Stimulated activated naive CD8-positive, alpha-beta T cell treated with anti-CD3 and anti-CD28 coated beads, Interleukin-15, Interleukin-2, amounts not matched to agents 100 U/mL and 50 U/mL, for 24 hours (primary cell): ENCODE measurements around the gene CD300LD.
"Not testable (repeated sequence)": the region's sequence is repeated elsewhere in the genome, so short reads cannot be mapped to it uniquely, and the experiment has no call there.

ENCODE experiments used
- ATAC-seq: fragments of 150-1000 bp; cut with Tn5 transposase; one replicate; pipeline ENCODE4 v1.10.0; 2021
- DNase-seq: peaks from one replicate; pipeline ENCODE4 v3.0.0; 2021

CD300LD gene

DNA sequence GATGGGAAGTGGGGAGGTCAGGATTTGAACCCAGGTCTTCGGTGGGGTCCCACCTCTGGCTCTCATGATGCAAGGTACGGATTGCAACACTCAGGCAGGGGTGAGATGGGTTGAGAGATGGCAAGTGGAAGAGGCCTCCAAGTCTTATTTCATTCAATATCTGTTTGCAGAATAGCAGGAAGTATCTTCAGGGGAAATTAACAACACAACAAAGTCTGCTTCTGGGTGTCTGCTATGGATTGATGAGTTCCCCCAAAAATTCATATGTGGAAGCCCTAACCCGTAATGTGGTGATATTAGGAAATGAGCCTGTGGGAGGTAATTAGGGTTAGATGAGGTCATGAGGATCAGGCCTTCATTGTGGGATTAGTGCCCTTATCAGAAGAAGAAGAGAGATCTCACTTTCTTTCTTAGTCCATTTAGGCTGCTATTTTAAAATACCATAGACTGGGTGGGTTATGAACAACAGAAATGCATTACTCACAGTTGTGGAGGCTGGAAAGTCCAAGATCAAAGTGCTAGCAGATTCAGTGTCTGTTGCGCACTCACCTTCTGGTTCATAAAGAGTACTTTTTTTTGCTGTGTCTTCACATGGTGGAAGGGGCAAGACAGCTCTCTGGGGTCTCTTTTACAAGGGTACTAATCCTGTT, 20.3 kb downstream of the CD300LD start:
- DNase-seq: no peak
- peak; percentile 37 for ATAC-seq

DNA sequence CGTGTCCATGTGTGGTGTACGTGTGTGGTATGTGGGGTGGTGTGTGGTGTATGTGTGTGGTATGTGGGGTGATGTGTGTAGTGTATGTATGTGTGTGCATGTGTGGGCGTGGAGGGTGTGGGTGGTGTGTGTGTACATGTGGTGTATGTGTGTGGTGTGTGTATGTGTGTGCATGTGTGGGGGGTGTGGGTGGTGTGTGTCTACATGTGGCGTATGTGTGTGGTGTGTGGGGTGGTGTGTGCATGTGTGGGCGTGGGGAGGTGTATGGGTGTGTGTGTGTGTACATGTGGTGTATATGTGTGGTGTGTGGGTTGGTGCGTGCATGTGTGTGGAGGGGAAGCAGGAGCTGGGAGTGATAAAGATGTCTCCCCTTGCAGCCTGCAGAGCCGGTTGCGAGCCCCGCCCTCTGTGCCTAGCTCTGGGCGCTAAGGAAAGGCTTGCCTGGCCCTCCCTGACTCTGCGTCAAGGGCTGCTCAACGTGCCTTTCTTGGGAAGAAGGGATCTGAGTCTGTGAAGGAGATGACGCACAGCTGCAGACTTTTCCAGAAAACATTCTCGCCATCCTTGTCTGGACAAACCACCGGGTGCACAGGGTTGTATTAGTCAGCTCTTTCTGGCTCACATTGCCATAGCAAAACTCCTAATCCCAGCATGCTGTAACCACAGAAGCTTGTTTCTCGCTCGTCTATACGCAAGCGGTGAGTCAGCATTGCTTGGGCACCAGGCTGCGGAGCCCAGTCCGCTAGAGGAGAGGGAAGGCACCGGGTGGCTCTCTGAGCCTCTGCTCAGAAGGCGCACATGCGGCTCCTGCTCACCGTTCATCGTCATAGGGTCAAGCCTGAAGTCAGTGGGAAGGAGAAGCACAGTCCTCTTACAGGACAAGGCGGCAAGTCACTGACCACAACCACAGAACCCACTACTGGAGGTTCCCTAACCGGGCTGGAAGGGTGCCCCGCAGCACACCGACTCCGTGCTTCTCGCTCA, 22.8 kb downstream of the CD300LD start:
- ATAC-seq (peak; percentile 78), DNase-seq (peak; percentile 49)

DNA sequence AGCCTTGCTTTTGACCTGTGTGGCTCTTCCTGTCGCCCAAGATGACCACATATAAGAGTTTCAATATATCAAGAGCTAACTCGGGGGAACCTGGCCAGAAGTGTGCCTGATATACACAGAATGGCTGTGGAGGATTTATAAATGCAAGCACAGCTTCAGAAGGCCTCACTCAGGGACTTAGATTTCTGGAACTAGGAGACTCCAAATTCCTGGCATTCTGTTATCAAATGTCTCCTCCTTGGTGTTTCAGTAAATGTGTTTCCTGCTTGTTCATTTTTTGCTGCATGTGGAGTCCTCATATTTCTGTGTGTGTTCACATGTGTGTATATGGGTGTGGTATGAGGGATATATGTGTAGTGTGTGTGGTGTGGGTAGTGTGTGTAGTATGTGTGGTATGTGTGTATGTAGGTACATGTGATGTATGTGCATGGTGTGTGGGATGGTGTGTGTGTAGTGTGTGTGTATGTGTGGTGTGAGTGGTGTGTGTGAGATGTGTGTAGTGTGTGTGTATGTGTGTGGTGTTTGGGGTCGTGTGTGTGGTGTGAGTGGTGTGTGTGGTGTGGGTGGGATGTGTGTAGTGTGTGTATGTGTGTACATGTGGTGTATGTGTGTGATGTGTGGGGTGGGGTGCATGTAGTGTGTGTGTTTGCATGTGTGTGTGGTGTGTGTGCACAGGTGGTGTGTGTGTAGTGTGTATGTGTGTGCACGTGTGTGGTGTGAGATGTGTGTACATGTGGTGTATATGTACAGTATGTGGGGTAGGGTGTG, 23.8 kb downstream of the CD300LD start:
- ATAC-seq (no peak), DNase-seq (no peak)

DNA sequence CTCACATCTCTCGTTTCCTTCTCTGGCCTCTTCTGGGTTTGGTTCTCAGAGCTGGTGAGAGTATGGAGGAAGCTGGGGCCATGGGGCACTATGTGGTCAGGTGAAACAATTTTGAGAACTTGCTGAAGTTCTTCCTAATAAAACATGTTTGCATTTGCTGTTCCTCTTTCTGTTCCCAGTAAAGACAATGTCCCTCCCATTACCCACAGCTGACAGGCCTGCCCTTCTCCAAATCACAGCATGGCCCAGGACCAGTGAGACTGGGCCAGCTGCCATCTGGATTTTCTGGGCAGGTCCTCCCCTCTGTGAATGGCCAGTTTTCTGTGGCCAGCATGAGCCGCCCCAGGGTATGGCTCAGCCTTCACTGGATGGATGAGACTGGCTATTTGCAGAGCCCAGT, 24.7 kb downstream of the CD300LD start, which contains the start of gene CD300H:
Gene CD300H (minus strand): TSS at position 113 of the 400 bp plus-strand sequence.
- DNase-seq (no peak), ATAC-seq (no peak)

DNA sequence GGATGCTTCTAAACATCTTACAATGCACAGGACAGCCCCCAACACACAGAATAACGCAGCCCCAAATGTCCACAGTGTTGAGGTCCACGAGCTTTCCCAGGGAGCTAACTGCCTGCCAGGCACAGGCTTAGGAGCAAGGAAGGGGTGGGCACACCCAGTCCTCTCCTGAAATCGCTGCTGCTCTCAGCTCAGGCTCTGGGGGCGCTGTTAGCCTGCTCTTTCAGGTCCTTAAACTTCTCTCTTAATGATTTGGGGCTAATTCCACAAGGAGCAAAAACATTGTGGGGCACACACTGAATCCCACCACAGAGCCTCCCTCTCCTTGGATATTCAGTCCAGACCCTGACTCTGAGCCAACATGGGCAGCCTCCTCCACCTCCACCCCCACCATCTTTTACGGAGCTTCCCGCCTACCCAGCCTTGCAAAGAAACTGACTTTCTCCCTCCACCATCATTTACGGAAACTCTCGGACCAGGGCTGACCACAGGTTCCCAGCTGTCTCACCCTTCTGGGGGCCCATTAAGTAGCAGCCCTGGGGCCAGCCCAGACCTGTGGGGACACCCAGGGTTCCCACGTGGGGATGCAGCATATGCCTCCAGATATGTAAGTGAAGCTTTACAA, 25.8 kb downstream of the CD300LD start:
- DNase-seq (peak; percentile 56), ATAC-seq (no peak)

DNA sequence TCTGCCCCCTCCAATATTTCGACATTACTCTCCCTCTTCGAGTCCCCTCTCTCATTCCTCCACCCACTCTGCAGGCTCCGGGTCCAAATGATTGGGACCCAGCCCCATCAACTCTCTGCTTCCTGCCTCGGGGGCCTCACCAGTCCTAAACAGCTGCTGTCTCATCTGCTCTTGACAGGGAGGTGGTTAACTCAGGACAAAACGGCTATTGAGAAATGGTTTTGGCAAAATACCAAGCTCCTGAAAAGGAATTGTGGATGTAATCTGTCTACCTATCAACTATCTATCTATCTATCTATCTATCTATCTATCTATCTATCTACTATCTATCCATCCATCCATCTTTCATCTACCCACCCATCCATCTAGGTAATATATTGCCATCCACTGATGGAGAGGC, 27.0 kb downstream of the CD300LD start:
- DNase-seq (no peak), ATAC-seq (no peak)

DNA sequence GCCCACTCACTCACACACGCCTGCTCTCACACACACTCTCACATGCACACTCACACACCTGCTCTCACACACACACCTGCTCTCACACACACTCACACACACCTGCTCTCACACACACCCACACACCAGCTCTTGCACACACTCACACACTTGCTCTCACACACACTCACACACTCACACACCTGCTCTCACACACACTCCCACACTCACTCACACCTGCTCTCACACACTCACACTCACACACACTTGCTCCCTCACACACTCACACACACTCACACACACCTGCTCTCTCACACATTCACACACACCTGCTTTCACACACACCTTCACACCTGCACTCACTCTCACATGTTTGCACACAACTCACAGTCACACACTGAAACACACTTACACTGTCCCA, 28.7 kb downstream of the CD300LD start:
- ATAC-seq (no peak), DNase-seq (no peak)

DNA sequence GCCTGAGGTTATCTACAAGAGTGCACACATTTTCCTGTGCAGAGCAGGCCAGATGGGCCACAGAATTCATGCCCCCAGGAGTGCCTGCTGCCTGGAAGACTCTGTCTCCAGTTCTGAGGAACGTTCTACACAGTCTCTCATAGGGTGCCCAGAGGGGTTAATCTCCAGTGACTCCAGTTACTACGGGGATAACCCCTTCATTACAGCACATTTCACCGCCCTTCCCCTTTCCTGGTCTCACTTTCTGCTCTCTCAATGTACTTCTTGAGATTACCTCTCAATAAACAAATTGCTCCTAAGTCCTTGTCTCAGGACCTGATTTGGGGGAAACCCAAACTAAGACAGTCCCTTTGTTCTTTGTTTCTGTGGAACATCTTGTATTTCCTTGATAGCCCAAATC, 30.5 kb downstream of the CD300LD start:
- no peak for ATAC-seq
- DNase-seq: no peak

DNA sequence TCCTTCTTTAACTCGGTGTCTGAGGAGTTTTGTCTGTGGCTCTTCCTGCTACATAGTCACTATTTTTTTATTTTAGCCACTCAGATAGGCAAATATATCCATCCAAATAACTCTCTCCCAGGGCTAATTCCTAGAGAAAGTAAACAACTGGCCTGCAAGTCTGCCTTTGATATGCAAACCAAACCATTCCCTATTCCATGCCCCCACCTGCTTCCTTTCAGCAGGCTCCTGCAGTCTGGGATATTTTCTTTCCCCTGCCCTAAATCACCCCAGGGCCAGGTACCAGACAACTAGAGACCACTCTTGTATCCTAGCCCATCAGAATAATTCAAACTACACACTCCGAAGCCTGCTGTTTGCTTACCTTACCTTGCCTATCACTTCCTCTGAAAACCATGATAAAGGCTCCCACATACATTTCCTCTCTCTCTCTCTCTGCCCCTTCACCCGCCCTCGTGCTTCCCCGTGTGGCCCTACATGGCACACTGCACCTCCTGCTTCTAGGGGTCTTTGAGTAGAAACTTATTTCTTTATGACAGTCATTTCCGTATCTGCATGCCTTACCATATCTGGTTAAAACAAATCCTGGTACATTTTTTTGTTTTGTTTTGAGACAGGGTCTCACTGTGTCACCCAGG, 33.1 kb downstream of the CD300LD start:
- no peak for DNase-seq
- no peak for ATAC-seq

DNA sequence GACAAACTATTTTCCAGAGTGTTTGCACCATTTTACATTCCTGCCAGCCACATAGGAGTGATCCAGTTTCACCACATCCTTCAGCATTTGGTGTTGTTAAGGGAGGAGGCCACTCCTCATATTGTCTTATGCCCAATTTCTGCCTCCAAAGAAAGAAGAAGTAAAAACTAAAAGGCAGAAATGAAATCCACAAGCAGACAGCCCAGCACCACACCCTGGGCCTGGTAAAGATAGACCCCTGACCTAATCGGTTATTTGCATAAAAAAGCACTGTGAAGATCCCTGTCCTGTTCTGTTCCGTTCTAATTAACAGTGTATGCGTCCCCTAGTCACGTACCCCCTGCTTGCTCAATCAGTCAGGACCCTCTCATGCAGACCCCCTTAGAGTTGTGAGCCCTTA, 33.7 kb downstream of the CD300LD start:
- not testable (repeated sequence) for DNase-seq, ATAC-seq

DNA sequence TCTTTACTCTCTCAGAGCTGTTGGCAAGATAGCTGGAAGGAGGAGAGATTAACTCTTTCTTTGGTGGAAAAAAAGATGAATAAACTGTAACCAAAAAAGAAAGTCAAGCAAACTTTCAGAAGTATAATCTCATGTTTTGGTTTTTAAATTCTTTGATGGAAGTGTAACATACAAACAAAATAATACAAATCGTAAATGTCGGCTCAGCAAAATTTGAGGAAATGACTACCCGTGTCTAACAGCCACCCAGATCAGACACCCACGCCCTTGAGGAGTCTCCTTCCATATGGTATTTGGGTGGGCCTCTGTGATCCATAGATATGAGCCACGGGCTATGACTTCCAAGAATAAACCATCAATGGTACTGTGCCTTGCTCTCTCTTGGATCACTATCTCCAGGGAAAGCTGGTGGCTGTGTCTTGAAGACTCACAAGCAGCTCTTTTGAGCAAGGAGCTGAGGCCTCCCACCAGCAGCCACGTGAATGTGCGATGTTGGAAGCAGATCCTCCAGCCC, 36.6 kb downstream of the CD300LD start:
- ATAC-seq: no peak

DNA sequence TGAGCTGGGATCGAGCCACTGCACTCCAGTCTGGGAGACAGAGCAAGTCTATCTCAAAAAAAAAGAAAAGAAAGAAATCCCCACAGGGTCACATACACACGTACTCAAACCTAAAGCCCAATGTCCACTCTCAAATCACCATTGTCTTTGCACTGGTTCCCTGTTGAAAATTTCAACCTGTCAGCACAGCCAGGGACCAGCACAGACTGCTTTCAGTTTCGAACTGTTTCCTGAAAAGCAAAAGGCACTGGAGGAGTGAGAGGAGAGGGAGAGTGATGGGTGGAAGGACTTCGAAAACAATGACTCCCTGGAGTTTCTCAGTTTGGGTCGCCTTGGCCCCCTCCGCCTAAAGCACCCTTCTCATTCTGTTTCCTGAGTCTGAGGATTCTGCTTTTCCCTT, 37.2 kb downstream of the CD300LD start:
- no peak for ATAC-seq
- no peak for DNase-seq

More for the DNA sequence above, 36.6 kb downstream of the CD300LD start:
- DNase-seq: no peak

DNA sequence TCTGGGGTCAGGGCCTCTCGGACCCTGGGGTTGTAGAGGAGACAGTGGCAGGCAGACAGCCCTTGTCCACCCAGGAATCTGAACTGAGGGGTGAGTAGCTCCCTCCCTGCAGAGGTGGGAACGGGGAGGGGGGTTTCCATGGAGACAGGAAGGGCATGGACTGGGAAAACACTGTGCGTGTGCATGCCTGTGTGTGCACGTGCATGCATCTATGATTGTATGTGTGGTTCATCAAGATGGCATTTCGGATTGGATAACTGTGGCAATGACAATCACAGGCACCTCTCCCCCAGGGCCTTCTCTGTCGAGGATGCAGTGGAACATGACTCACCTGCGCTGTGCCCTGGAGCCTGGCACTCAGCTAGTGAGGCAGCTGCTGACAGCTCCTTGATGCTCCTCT, 40.0 kb downstream of the CD300LD start:
- ATAC-seq (no peak), DNase-seq (no peak)

DNA sequence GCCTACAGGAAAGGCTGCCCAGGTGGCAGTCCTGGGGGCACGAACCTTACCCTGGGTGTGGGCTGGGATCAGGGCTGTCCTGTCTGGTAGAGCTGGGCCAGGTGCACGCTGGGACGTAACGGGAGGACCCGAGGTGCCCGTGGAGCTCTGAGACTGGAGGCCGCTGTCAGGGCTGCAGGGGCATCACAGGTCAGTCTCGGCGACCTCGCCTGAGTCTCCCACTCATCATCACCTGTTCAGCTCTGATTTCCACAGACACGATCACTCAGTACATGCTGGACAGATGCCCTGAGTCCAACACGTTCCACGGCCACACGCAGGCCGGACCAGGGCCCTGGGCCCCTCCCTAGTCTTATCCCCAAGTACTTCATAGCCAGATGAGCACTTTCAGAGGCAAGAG, 41.5 kb downstream of the CD300LD start:
- ATAC-seq: no peak
- DNase-seq: no peak

DNA sequence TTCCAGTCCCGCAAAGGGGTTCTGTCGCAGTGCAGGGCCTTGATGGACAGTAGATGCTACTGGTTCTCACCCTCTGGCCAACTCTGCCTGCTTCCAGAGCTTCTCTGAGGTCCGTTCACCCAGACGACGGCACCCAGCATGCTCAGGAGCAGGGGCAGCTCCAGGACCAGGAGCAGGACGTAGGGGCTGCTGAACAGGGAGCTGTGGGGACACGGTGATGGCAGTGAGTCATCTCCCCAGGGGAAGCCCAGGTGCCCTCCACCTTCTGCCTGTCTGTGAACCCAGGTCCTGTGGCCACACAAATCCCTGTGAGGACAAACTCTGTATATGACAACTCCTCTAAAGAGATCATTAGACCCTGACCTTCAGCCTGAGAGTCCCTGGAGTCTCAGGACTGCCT, 42.7 kb downstream of the CD300LD start:
- no peak for DNase-seq
- no peak for ATAC-seq

DNA sequence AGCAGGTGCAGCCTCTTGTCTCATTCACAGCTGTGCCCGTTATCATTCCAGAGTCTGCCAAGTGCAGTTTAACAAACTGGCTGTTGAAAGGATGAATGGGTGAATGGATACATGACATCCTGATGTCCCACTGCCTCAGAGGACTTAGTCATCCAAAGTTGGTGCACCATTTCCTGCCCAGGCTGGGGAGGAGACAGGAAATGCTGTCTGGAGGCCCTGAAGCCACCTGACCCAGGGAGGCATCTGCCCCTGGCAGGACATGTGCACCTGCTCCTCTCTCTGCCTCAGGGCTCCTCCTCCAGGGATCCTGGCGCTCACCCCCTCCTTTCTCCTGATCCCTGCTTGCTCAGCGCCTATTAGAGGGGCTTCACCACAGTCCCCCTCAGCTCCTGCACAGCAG, 44.3 kb downstream of the CD300LD start:
- no peak for DNase-seq
- ATAC-seq: no peak

DNA sequence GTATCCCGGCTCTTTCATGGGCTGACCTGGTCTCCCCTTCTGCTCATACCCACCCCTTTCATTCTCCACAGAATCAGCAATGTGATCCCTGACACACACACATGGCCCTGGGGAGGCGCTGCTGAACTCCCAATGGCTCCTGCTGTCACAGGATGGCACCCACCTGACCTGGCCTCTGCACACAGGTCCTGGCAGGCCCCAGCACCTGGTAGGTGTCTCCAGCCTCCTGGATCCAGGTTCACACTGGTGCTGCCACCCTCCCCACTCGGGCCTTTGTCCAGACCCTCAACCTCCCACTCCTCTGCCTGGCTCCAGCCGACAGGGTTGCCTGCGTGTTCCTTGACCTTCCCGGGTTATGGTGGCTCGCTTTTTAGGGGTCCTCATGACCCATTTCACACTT, 44.8 kb downstream of the CD300LD start:
- DNase-seq (no peak), ATAC-seq (no peak)

DNA sequence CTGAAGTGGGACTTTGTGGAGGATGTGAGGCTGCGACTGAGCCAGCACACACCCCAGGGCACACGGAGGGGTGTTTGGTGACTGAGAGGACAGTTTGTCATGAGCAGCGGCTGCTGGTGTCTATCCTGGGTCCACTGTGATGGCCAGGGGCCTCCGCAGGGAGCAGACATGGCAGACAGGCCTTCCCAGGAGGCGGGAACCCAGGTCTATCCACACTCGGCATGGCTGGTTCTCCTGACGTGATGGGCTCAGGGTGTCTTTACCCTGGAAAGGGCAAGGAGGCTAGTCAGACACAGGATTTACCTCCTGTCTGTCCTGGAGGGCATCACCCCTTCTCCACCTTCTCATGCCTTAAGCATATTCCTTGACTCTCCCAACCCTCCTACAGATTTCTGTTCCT, 45.5 kb downstream of the CD300LD start:
- ATAC-seq (no peak), DNase-seq (no peak)

DNA sequence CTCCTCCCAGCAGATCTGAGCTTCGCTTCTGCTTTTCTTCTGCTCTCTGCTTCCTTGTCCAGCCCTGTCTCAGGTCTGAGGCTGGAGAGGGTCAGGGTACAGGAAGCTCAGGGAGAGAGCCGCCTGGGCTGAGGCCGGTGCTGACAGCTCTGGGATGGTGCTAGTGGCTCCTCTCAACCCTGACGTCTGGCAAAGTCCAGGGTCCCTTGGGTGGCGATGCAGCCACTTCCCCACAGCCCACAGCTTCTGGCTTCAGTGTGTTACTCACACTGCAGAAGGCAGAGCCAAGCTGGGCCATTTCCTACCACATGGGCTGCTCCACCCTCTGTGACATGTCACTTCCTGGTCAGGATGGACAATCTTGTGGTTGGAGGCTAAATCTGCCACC, 46.2 kb downstream of the CD300LD start, which contains the start of gene CD300C:
Gene CD300C (minus strand): TSS at position 273 of the 388 bp plus-strand sequence. CDS start 333 bp downstream, outside the sequence.
- DNase-seq: no peak
- no peak for ATAC-seq

DNA sequence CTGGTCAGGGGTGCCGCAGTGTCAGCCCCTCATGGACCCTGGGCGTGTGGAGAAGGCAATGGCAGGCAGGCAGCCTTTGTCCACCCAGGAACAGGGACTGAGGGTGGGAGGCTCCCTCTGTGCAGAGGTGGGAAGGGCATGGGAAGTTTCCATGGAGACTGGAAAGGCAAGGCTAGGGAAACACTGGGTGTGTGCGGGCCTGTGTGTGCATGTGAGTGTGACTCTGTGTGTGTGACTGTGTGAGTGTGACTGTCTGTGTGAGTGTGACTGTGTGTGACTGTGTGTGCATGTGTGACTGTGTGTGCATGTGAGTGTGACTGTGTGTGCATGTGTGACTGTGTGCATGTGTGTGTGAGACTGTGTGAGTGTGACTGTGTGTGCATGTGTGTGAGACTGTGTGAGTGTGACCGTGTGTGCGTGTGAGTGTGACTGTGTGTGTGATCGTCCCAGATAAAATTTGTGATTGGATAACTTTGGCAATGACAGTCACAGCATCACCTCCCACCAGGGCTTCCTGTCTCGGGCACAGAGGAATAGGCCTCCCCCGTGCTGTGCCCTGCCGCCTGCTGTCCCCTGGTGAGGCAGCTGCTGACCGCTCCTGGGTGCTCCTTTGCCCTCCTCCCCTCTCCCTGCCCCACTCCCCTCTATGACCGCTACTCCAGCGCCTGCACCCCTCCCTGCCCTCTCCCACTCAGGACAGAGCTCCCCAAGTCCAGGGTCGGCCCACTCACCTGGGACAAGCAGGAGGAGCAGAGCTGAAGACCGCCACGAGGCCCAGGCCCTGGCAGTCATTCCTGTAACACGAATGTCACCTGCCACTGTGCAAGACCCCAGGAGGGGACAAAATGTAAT, 46.9 kb downstream of the CD300LD start:
- DNase-seq: no peak
- ATAC-seq: no peak
